Measurements from ENCODE around the gene DDO.
"Not testable (repeated sequence)": the region's sequence is repeated elsewhere in the genome, so short reads cannot be mapped to it uniquely, and the experiment has no call there.

DDO gene, protein sequence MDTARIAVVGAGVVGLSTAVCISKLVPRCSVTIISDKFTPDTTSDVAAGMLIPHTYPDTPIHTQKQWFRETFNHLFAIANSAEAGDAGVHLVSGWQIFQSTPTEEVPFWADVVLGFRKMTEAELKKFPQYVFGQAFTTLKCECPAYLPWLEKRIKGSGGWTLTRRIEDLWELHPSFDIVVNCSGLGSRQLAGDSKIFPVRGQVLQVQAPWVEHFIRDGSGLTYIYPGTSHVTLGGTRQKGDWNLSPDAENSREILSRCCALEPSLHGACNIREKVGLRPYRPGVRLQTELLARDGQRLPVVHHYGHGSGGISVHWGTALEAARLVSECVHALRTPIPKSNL

DNA sequence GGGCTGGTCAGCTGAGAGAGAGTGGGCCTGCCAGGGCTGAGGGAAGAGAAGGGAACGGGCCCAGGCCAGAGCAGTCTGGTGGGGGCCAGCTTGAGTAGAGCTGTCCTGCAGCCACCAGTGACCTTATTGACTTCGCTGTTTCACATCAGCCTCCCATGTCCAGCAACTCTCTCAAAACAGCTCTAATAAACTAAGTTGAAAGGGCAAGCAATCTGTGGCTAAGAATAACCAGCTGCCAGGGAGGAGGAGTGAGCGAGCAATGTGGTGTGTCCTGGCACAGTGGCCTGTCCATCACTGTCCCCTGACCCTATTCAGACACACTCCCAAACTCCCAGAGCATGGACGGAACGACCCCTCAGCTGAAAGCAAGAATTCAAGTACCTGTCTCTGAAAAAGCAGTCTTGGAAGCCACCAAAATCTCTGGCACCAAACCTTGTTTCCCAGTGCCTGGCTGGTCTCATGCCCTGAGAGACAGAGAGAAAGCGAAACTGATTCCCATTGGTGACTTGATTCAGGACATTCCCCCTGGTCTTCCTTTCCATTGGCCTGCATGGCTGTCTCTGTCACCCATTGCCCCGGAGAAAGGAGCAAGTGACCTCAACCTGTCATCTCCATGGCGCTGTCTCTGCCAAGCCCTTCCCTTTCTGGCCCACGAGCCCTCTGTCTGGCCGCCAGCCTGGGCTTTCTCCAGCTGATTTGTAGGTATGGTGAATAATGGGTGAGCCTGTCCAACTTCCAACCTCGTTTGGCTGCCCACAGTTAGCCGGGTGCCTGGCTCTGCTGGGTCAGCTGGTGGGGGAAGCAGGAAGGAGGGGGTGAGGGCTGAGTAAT lies at the start of gene DDO:
TSS of gene DDO (minus strand) at position 490 of the 831 bp plus-strand sequence. CDS start 2,113 bp downstream, outside the sequence.
- DNase-seq, result no peak

DNA sequence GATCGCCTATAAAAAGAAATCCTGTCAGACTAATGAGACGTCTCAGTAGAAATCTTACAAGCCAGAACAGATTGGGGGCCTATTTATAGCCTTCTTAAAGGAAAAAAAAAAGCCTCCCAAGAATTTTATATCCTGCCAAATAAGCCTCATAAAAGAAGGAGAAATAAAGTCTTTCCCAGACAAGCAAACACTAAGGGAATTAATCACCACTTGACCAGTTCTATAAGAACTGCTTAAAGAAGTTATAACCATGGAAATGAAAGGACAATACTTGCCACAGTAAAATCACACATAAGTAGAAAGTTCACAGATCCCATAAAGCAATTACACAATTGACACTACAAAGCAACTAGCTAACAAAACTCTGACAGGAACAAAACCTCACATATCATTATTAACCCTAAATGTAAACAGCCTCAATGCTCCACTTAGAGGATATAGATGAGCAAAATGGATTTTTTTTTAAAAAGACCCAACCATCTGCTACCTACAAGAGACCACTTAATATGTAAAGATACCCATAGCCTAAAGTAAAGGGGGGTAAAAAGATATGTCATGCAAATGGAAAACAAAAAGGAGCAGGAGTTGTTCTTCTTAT lies 47.6 kb upstream of the DDO start:
- no peak for DNase-seq

DNA sequence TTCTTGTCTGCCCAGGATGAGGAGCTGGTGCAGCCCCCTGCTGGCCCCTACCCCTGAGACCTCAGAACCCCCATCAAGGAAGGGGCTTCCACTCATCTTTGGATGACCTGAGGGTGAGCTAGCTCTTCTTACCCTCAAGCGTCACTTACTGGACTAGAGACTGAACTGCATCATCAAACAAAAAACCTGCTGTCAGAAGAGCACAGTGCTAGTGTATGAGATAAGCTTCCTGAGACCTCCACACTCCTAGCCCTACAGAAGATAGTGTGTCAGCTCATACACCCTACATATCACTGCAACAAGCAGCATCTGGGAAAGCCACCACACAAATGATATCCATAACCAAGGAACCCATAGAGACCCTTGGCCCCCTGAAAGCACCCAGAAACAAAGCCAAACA lies 46.0 kb upstream of the DDO start:
- no peak for DNase-seq

DNA sequence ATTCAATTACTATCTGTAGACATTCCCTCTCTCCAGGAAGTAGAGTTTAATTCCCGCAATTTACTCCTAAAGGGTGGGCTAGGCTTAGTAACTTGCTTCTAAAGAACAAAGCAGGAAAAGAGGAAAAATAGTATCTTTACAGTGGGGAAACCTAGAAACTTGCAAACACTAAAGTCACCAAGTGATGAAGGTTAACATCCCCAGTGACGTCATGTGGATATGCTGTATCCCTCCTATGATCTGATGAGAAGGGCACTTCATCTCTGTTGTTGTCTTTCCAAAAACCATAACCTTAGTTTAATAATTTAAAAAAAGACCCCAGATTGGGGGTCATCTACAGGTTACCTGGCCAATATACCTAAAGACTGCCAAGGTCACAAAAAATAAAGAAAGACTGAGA lies 43.8 kb upstream of the DDO start:
- DNase-seq, result no peak

DNA sequence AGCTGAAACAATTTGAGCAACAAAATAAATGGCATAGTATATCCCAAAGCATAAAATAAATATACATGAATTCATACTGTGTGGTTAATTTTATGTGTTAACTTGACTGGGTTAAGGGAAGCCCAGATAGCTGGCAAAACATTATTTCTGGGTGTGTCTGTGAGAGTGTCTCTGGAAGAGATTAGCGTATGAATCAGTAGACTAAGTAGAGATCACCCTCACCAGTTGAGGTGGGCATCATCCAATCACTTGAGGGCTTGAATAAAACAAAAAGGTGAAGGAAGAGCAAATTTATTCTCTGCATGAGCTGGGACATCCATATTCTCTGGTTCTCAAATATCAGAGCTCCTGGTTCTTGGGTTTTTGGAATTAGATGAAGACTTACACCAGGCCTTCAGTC lies 43.1 kb upstream of the DDO start:
- no peak for DNase-seq

DNA sequence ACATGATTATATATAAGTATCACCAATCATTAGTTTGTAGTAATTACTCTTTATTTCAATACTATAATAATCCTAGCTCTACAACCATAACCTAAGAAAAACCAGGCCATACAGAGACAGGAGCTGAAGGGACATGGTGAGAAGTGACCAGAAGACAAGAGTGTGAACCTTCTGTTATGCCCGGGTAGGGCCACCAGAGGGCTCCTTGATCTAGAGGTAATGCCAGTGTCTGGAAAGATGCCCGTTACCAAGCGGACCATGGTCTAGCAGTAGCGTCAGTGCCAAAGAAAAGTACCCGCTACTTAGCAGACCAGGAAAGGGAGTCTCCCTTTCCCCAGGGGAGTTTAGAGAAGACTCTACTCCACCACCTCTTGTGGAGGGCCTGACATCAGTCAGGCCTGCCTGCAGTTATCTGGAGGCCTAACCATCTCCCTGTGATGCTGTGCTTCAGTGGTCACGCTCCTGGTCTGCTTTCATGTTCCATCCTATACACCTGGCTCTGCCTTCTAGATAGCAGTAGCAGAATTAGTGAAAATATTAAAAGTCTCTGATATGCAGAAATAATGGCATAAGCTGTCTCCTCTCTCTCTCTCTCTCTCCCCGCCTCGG lies 42.3 kb upstream of the DDO start:
- not testable (repeated sequence) for DNase-seq

DNA sequence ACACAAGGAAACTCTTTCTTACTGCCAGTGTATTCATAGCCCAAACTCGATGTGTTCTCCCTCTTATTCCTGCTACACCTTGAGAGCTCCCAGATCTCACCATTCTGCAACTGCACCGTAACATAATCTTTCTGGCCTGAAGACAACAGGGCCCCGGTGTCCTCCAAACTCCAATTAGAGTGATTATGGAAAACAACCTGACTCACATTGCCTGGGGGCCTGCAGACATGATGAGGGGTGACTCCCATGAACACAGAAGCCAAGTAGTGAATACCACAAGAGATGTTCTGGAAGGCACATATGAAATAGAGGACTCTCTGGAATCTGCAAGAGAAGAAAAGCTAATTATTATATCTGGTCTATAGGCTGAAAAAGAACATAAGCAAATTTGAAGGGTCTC lies 41.3 kb upstream of the DDO start:
- no peak for DNase-seq

DNA sequence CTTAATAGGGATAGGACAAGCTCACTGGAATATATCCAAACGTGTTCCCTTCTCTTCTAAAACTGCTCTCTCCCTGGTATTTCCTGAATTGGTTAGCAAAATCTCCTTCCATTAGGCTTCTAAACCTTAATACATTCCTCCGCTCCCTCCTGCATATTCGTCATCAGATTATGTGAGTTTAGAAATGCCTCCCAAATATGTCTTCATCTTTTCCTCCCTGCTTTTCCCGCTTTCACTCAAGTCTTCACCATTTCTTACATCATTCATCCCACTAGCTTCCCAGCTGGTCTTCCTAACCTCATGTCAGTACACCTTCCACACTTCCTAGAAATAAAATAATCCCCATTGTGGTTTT lies 34.1 kb upstream of the DDO start:
- DNase-seq, result no peak

DNA sequence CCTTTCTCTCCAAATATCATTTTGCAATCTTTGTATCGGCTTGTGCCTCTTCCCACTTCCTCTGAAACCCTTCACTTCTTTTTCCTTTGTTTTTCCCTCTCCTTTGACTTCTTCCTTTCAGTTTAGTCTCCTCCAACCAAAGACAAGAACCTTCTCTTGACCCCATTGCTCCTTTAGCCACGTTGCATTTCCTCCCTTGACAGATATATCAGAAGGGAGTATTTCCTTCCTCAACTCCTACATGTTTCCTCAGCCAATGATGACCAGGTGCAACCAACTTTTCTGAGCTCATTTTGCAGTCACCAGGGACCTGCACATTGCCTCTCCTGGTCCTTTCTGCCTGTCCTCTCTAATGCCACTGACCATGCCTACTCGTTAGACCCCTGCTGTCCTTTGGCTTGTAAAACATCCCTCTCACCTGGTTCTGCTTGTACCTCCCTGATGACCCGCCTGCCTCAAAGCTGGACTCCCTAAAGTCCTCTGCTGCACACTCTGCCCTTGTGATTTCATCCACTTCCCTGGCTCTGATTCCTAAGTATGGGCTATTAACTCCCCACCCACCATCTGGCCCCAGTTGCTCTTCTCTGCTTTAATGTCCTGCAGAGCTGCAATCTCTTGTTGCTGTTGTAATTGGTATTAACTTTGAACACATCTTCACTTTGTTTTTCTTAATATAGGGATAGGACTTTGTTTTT lies 33.6 kb upstream of the DDO start:
- no peak for DNase-seq

DNA sequence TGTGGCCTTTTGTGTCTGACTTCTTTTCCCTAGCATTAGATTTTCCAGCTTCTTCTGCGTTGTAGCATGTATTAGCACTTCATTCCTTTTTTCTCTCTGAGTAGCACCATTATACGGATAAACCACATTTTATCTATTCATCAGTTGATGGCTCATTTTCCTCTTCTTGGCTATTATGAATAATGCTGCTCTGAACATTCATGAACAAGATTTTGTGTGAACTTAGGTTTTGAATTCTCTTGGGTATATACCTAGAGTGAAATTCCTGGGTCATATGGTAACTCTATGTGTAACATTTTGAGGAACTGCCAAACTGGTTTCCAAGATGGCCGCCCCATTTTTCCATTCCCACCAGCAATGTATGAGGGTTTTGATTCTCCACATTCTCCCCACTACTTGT lies 32.4 kb upstream of the DDO start:
- no peak for DNase-seq

DNA sequence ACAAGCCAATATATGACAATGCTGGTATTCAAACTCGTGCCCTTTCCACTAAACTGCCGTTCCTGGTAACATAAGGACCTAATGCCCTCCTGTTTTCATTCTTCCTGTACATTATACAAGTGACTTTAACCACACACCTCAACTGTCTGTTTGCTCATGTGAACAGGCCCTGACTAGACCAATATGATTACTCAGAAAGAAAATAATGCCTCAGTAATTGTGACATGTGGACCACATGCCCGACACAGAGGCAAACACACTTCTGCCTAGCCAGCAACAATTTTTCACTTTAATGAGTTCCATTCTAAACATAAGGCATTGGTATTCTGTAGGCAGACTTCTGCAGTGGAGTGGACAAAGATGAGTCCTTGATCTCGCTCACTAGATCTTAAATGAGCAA lies 31.0 kb upstream of the DDO start:
- no peak for DNase-seq

DNA sequence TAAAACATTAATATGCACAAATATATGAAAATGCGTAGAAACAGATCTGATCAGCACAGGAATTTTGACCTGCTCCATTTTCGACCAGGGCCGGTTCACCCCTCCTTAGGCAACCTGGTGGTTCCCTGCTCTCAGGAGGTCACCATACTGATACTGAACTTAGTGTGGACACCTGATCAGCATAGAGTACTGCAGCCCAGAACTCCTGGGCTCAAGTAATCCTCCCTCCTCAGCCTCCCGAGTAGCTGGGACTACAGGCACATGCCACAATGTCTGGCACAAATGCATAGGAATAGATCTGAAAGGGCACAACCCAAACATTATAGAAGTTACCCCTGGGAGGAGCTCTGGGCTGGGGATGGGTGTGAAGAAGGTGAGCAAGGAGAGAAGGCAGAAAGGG lies 24.7 kb upstream of the DDO start:
- DNase-seq, result no peak

DNA sequence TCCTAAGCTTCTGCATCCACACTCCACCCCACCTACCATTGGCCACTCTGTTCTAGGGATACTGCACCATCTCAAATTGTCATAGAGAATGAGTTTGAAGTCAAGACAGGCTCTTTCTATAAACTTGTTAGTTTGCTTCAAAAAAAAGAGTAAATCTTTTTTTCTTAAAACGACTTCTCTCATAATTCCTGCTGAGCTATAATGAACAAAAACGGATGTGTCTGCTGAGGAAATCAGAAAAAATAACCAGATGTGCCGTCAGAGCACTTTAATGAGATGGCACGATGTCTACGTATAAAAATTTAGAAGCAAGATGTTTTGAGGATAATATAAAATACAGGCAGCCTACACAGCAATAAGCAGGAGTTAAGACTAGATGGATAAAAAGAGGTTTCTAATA lies 24.0 kb upstream of the DDO start:
- DNase-seq, result no peak

DNA sequence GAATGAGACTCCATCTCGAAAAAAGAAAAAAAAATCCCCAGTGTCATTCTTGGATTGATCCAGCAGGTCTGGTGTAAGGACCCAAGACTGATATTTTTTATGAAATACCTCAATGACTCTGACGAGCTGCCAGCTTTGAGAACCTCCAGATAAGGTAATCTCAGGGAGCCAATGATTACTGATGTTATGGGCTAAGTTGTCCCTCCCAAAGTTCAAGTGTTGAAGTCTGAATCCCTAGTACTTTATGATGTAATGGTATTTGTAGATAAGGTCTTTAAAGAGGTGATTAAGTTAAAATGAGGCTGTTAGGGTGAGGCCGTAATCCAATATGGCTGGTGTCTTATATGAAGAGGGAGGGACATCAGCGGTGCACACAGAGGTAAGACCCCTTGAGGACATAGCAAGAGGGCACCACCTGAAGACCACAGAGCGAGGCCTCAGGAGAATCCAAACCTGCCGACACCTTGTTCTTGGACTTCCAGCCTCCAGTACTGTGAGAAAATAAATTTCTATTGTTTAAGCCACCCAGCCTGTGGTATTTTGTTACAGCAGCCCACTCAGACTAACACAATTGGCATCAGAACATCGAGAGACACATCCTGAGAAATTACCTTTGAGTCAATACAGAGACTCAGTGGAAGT lies 19.7 kb upstream of the DDO start:
- DNase-seq, result no peak

DNA sequence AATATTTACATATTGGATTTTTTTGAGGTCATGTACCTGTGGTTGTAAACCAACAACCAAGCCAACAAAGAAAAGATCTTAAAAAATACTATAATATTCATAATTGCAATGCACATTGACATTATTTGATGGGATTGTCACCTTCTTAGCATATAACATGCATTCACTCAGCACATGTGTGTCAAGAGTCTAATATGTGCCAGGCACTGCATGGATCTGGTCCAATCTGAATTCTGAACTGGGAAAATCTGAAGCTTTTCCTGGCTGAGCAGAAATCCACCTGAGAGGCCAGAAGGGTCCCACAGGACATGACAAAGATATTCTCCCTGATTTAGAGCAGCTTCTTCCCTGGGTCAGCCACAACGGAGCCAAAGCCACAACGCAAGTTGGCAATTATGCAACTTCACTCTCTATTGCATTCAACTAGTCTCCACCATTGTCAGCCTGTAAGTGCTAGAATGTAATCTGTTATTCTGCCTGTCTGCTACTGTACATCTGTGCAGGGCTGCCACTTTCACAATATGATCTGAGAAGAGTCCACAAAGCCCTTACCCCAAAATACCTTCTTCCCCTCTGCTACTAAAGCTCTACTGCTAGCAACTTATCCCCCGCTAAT lies 17.0 kb upstream of the DDO start:
- no peak for DNase-seq

DNA sequence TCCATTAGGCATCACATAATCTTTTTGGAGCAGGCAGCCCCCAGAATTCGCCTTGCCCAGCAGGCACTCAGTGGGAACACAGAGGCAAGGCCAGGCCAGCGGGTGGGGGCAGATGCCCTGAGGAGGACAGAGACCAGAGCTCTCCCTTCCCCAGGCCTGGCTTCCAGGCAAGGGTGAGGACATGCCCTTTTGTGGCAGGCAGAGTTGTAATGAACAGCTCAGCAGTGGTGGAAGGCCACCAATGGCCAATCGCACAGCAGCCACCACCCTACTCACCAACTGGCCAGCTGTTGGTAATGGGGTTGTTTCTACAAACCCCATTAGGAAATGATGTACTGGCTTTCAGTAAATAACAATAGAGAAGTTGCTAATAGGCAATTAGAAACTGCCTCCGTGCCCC lies 15.4 kb upstream of the DDO start:
- no peak for DNase-seq

DNA sequence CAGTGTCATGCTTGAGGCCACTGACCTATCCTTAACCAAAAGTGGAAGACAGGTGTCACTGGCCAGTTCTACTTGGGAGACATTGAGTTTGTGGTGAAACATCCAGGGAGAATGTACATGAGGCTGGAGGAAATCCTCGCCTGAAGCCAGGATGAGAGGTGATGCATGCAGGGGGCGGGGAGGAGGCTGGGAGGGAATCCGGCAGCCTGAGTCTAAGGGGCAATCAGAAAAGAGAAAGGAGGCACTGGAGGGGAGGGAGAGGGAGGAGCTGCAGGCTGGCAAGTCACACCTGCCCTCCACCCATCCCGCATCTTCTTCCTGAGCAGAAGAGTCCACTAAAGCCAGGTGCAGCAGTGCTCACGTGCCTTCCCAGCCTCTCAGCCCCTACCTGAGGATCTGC lies 14.9 kb upstream of the DDO start:
- no peak for DNase-seq

DNA sequence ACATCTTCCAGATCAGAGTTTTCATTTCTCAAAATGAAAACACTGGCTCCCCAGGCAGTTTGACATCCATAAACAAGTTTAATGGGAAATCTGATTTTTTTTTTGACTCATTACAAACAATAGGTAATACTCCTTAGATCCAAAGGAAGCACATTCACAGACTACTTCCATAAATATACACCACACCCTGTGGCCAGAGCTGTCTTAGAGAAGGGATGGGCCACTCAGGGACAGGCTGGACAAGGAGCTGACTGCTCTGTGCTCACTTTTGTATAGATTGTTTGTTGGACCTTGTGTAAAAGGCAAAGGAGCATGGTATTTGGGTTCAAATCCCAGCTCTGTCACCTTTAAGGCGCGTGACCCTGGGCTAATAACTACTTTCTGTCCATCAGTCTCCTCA lies 12.8 kb upstream of the DDO start:
- DNase-seq, result no peak

DNA sequence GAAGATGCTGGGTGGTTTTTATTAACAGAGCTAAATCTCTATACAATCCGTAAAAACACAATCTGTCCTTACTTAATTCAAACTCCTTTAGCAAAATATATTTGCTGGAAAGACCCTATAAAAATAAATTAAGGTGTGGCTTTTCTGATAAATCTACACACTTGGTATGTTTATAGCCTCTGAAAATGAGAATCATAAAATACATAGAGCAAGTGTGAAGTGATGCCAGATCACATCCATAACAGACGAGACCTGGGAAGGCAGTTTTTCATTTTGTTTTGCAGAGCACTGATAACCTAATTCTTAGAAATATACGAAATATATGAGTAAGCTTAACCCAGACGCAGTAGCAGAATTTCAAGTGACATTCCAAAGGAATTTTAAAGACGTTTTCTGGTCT lies 10.4 kb upstream of the DDO start:
- no peak for DNase-seq

DNA sequence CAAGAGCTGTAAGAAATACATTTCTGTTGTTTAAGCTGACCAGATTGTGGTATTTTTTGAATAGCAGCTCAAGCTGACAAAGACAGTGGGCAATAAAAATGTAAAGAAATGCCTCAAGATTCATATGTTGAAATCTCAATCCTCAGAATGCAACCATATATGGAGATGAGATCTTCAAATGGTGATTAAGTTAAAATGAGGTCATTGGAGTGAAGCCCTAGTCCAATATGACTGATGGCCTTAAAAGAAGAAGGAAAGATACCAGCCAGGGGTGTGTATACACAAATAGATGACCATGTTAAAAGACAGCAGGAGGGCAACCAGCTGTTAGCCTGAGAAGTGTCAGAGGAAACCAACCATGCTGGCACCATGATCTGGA lies 7.1 kb upstream of the DDO start:
- DNase-seq, result no peak

DNA sequence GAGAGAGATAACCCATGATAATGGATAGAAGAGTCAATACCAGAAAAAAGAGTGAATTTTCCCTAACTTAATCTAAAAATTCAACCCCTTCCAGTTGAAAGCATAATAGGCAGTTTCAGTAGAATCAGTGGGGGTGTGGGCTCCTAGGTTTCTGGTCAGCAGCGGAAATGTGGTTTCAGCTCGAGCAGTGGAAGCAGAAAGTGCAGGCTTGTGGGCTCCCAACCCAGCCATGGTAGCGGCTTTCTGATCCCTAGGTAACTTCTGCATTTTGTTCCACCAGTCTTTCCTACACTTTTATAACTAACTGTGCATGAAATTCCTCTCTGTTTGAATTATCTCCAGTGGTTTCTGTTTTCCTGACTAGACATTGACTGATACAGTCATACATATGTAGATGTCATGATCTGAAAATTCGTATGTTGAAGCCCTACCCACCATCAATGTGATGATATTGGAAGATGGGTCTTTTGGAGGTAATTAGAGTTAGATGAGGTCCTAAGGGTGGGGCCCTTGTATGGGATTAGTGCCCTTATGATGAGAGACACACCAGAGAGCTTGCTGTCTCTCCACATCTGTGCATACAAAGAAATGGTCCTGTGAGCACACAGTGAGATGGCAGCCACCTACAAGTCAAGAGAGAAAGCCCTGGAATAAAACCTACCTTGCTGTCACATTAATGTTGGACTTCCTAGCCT lies 6.5 kb upstream of the DDO start:
- no peak for DNase-seq
